ENCODE results near the gene CISH.
A peak's percentile ranks its signal among the peaks of the same experiment; 100 is the strongest.

The CISH gene, protein sequence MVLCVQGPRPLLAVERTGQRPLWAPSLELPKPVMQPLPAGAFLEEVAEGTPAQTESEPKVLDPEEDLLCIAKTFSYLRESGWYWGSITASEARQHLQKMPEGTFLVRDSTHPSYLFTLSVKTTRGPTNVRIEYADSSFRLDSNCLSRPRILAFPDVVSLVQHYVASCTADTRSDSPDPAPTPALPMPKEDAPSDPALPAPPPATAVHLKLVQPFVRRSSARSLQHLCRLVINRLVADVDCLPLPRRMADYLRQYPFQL

DNA sequence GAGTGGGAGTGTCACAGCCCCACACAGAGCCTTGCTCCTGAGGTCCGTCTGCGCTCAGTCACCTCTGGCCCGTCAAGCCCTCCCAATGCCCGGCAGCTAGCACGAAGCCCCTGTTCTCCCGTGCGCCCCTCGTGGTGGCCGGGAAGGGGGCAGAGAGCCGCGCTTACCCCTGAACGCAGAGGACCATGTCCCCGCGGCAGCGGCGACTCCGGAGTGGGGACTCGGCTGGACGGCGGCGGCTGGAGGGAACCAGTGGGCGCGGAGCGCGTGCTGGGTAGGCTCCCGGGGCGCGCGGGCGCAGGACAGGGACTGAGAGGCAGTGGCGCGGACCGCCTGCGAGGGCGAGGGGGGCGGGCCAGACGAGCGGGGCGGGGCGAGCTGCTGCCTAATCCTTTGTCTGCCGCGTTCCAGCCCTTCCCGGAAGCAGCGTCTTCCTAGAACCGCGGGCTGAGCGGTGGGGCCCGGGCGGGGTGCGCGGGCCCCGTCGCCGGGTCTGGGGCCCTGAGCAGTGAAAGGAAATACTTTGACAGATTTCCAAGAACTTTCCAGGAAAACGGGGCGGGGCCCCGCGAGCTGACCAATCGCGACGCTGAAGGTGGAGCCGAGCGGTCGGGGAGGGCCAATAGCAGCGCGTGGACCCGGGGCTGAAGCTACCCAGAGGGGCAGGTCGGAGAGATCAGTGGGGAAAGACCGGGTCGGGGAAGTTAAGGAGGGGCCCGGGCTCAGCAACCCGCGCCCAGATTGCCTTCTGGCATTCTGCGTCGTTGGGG lies at the start of gene CISH:
CISH (minus strand) TSS at position 311 of the 770 bp plus-strand sequence; CDS start at position 187, 124 bp downstream.
- peak; percentile 100 for DNase-seq (ENCODE audit: low spot score)

DNA sequence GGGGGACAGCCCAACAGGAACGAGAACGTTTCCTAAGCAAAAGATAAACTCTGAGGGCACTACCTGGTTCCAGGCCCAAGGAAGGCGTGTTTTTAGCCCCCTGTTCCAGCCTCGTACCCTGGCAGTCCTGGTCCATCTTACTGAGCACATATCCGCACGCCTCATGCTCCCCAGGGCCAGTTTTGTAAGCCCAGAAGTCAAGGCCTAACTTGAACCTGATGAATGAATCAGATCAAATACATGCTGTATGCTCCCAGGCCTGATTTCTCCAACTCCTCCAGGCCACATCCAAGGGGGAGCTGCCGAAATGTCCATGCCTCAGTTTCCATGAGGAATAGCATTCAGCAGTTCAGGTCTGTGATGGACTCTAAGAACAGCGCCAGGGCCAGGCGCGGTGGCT lies 48.8 kb upstream of the CISH start:
- no peak for DNase-seq (ENCODE audit: low spot score)

DNA sequence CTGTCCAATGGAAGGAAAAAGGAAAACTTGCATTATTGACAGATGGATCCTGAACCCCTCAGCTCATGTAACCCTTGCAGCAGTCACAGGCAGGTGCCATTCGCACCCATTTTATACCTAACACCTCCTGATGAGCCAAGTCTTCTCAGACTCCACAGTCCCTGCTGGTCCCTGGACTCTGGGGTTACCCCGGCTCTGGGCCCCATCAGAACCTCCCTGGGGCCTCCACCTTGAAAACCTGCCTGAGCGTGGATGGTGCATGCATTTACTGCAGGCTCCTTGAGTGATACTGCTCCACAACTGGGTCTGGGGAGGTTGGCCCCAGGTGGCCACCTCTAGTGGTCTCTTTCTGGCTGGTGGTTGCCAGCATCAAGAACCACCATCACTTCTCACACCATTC lies 47.3 kb upstream of the CISH start:
- no peak for DNase-seq (ENCODE audit: low spot score)

DNA sequence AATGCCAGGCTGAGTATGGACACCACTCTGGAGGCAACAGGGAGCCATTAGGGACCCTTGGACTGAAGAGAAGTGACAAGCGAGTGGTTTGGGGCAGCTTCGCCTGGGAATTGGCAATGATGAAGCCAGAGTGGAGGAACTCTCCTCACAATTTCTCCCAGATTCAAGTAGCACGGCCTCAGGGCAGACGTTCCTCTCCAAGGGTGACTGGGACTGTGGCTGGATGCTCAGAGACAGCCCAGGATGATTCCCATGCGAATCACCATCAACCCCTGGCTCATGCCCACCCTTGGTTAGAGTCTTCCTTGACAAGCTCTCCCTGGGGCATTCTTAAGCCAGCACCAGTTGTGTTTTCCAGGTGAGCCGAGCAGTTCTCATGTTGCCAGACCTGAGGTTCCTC lies 46.8 kb upstream of the CISH start:
- no peak for DNase-seq (ENCODE audit: low spot score)

DNA sequence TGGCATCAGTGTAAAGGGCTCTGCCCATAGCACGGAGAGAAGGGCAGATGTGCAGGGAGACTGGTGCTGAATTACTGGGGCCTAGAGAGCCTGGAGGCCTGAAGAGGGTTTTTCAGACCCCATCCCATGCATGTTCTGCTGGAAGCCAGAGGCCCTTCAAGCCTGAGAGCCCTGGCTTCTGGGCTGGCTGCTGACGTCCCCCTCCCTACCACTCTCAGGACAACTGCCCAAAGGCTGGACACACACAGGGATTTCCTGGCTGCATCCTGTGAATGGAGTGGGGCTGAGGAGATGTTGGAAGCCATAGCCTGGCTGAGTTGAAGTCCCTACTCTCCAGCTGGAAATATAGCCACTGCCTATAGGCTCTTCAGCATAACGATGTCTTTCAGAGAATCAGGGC lies 46.2 kb upstream of the CISH start:
- no peak for DNase-seq (ENCODE audit: low spot score)

DNA sequence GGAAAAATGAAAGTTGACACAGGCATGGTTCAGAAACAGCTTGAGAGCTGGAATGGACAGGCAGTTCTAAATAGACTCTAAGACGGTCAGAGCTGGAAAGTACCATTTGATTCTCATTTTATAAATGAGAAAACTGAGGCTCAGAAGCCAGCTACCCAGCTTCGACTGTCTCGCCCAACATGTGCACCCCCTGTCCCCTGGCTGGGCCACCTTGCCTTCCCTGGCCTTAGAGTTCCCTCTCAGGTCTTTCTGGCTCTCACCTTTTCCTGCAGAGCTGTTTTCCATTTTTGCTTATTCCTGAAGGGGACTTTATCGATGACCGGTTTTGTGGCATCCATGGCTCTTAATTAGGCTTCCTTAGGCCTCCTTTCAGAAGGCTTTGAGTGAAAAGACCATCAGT lies 45.8 kb upstream of the CISH start:
- no peak for DNase-seq (ENCODE audit: low spot score)

DNA sequence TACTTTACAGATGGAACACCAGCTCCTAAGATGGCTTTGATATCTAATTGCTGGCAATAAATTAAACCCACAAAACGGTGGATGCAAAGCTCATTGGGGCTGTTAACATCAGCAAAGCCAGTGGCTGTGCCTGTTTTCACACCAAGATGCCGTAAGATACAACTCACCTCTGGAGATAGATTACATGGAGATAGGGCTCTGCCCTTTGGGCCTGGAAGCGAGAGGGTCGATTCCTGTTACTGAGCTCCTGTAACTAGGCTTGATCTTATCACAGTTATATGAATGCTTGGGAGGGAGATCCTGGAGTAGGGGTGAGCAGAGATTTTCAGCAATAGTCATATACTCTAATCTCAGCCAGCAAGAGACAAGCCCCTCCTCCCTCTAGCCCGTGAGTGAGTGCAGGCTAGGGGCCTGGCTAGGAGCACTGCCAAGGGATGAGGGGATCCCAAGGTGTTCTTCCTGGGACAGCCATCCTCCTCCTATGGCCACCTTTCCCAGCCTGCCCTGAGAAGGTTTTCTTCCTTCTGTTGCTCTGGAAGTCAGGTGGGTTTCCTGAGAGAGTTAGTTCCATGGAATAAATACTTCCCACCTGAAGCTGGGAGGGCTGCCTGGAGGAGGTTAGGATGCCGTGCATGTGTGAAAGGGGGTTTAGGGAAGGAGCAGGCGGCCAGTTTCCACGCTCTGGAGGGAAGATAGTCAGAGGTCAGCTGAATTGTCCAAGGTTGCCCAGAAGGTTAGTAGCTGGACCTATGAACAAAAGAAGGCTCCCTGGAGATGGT lies 45.0 kb upstream of the CISH start:
- DNase-seq (ENCODE audit: low spot score), result no peak

DNA sequence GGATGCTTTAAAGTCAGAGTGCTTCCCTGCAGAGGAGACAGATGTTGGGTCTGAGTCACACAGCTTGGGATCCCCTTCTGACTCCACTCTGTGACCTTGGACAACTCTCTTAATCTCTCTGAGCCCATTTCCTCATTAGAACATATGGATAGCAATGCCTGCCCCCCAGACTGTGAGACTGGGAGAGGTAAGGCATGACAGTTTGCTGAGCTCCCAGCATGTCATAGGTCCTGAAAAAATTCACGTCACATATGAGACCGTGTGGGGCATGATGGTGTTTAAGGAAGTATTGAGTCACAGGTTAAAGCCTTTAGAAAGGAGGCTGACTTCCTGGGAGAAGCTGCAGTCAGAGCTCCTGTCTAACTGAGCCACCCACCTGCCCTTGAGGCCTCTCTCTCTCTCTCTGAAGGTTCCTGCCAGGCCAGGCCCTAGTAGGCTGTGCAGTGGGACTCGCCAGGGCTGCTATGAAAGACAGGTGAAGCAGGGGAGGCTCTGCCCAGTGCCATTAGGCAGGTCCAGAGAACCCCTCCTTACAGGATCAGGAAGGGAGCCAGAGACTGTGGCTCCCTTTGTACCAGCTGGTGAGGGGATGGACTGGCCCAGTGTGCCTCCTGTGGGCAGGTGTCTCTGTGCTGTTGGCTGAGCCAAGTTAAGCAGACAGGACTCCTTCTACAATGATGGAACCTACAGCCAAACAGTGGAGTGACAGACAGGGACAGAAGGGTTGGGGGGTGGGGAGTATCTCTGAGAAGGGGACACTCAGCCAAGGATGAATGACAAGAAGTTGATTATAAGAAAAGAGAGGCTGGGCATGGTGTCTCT lies 43.6 kb upstream of the CISH start:
- no peak for DNase-seq (ENCODE audit: low spot score)

DNA sequence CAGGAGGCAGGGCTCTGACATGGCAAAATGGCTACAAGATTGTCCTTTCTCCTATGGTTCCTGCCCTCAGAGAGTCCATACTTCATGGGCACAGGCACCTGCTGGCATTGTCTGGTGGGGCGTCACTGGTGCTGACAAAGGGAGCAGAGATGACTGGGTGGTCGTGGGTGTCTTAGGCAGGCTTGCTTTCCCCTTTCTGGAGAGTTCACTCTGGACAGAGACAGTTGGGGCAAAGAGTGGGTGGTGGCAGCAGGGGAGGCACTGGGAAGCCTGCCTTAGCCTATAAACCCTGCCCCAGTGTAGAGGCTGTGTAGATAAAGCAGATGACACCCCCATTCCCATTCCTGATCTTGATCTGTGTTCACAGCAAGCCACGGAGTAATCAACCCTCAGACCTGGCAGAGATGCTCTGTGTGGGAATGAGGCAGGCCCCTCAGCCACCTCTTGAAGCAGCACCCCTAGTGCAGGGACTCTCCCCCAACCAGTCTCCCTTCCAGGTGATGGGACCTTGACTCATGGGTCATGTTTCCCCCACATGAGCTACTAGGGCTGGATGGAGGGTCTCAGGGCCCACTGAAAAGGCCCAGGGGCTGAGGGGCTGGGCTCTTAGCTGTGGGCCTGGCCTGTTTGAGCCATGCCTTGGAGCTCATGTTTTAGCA lies 42.5 kb upstream of the CISH start:
- DNase-seq (ENCODE audit: low spot score), result no peak

DNA sequence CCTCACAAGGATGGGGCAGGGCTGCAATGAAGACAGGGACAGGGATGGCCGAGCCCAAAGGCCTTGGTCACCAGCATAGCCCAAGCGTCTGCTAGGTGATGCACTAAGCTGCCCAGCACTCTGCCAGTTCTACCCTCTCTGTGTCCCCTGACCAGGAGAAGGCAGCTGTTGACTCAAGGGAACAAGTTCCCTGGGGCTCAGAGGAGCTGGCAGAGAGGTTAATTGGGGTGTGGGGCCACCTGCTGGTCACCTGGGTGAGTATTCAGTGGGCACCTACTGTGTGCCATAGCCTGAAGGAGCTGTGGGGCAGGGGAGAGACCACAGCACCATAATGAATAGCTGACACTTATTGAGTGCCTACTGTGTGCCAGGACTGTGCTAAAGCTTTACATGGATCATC lies 41.1 kb upstream of the CISH start:
- DNase-seq (ENCODE audit: low spot score), result peak; percentile 50

DNA sequence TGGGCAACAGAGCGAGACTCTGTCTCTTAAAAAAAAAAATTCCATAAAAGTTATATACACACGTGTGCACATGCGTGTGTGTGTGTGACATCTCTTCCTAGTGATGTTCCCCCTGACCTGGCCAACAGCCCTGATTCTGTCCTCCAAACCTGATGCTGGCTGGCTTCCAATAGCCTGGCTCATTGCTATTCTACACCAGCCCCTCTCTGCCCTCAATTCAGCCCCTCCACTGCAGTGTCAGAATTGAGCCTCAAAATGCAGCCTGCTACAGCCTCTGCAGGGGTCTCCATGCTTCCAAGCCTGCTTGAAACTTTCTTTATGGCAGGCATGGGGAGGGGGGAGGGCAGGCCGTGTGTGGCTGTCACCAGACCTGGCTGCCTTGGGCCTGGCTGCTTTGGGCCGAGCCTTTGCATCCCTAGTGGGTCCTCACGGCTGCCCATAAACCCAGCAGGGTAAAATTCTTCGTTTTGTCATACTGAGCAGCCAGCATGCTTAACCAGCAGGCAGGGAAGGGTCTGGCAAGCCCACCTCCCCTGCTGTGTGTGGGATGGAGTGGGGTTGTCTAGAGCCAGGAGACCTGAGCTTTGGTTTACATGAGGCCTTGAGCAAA lies 40.5 kb upstream of the CISH start:
- DNase-seq (ENCODE audit: low spot score), result no peak

DNA sequence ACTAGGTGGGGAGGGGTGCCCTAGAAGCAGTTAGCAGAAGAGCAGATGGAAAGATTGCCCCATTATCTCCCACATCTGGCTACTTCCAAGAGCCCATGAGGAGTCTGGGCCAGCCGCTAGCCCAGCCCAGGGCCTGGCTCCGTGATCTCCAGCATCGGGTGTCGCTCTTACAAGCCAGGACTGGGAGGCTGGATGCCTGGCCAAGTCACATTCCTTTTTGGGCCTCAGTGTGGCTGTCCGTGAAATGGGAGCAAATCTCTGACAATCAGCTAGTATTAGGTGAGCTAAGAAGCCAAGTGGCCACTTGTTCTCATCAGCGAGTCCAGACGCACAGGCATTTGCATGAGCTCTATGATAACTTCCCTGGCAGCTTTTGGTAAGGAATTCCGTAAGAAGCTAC lies 39.9 kb upstream of the CISH start:
- DNase-seq (ENCODE audit: low spot score), result no peak

DNA sequence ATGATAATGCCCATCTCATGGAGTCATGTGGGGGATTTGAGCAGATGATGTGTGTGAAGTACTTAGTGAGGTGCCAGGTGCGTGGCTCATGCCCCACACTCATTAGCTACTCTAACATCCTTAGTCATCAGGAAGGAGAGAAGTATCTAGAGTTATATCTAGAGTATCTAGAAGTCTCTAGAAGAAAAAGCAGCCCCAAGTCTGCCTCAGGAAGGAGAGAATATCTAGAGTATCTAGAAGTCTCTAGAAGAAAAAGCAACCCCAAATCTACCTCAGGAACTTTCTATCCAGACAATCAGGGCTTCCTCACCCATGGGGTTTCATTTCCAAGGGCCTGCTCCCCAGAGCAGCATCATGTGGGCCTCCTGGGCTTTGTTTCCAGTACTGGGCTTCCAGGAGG lies 38.4 kb upstream of the CISH start:
- DNase-seq (ENCODE audit: low spot score), result no peak

DNA sequence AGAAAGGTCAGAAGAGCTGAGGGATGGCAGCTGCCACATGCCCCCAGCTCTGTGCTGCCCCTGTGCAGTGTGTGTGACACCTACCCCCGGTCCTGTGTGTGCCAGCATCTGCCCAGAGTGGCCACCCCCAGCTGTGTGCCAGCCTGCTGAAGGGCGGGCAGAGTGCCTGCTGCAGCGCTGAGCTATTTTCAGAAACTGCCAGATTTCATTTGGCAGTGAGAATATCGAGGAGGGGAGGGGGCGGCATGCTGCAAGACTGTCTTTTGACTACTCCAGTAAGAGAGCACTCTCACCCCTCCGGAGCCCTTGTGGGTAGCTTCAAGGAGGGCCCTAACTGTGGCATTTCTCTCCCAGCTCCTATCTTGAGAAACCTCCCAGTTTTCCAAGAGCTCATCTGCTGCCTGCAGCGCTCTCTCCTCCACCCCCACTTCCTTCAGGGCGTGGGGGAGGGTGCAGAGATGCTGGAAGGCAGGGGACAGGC lies 37.9 kb upstream of the CISH start:
- no peak for DNase-seq (ENCODE audit: low spot score)

DNA sequence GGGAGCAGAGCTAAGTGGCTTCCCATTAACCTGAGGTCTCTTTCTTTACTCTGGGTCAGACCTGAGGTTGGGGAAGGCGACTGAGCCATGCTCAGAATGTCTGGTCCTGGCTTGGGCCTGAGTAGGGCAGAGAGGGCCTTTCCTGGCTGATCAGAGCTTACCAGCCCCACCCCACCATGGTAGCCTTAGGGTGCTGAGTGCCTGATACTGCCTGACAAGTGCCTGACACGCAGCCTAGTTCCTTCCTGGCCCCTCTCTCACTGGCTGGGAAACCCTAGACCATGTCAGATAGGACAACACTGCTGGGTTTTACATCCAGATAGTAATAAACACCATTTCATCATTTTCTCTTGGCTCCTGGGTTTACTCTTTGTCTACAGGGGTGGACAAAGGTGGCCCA lies 37.4 kb upstream of the CISH start:
- DNase-seq (ENCODE audit: low spot score), result no peak

DNA sequence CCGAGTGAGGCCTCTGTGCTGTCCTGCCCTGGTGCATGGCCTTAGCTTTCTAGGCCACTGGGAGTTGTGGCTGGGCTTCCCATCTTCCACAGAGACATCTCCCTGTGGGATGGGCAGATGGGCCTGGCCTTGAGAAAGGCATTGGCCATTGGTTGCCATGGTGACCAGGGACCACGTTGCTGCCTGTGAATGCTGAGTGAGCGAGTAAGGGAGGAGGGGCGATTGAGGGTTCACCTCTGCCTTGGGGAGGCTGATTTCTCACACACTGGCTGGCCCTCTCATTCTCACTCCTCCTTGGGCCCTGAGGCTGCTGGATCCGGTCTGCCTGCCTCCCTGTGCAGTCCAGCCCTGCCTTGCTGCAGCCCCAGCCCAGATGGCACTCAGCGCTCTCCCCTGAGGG lies 36.7 kb upstream of the CISH start:
- DNase-seq (ENCODE audit: low spot score), result no peak

DNA sequence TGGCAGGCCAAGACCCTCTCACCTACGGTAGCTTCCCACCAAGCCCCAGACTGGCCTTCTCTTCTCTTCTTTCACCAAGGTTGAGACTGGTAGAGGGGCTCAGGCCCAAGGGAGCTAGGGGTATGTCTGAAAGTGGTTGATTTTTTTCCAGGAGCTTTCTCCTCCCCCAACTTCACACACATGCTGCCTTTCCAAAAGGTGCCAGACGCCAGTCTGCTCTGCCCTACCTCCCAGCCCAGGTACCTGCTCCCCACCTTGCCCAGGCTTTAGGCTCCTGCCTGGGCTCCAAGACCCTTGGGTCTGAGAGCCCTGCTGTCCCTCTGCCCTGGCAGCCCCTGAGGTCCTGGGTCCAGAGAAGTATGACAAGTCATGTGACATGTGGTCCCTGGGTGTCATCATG lies 33.8 kb upstream of the CISH start:
- DNase-seq (ENCODE audit: low spot score), result no peak

DNA sequence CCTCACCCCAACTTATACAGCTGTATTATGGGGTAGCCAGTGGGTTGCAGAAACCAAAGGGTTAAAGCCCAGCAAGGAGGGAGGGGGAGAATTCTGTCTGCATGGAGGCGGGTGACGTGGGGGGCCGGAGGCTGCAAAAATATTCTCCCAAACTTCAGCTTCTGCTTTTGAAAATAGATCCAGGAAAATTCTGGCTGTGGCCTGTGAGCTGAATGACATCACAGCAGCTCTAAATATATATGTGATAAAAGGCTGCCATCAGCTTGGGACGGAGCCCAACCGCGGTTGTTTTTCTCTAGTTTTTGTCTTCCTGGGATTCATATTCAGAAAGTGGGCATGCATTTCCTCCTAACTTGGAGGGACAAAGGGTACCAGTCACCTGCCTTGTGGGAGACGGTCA lies 33.0 kb upstream of the CISH start:
- DNase-seq (ENCODE audit: low spot score), result no peak

DNA sequence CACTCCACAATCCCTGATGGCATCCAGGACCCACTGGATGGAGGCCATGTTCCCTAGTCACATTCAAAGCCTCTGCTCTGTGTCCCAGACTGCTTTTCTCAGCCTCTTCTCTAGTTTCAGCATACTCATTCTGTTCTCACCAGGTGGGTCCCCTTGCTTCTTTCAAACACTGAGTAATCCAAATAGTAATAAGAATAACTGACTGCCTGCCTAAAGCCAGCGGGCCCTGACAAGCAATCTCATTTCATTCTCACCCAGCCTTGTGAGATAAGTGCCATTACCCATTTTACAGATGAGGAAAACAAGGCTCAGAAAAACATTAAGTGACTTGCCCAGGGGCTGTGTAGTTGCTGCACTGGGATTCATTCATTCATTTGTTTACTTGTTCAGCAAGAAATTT lies 30.8 kb upstream of the CISH start:
- DNase-seq (ENCODE audit: low spot score), result no peak

DNA sequence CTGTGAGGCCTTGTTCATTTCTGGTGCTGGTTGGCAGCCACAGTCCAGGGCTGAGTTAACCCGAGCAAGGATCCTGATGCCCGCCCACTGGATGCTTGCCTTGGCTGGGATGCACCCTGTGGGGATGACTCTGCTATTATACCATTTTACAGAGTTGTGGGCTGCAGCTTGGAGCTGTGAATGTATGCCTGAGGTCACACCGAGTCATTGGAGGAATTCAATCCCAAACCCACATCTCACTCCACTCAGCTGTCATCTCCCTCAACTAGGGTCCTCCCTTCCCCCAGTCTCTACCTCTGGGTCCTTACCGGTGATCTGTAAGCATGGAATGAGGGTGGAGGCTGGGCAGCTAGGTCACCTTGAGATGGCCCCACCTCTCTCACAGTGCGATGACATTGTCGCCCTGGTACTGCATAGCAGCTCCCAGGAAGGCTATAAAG lies 27.5 kb upstream of the CISH start:
- no peak for DNase-seq (ENCODE audit: low spot score)

DNA sequence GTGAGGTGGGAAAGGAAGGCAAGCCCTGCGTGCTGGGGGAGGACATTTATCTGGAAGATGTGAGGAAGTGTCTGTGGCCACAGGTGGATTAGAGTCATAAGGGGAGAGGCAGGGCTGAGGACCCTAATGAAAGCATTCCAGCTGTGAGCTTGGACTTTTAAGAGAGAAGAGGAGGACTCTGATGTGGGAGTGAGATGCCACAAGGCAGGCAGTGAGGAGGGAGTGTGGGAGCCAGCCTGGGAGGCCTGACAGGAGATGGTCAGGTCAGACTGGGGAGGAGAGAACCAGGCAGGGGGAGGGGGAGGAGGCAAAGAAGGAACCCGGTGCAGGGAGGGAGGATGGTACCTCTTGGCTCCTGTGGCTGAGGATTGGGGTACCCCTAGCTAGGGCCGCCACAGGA lies 26.4 kb upstream of the CISH start:
- DNase-seq (ENCODE audit: low spot score), result no peak
